SK-N-SH treated with all-trans-retinoic acid at 6 μM for 48 hours (cell line): ENCODE data around the gene APOBEC4.

Source experiments
- ATAC-seq: fragments of 200-7000 bp; cut with Tn5 transposase; 3 replicates; pipeline ENCODE4 v1.9.1; 2020; ENCODE audit warnings: mild to moderate bottlenecking, moderate library complexity
- ARNTL ChIP-seq: fragments of 450-650 bp; formaldehyde crosslinking; IDR thresholded peaks from 2 replicates; pipeline ENCODE4 v1.5.0; 2020; ENCODE audit warnings: low read depth, mild to moderate bottlenecking, moderate library complexity, borderline replicate concordance
- BACH2 ChIP-seq: fragments of 250-450 bp; sonication (Bioruptor Pico); IDR thresholded peaks from 2 replicates; pipeline ENCODE4 v1.9.0; 2021; ENCODE audit warnings: mild to moderate bottlenecking, borderline replicate concordance
- ESRRG ChIP-seq: fragments of 250-450 bp; sonication (Bioruptor Pico); IDR thresholded peaks from 2 replicates; pipeline ENCODE4 v1.6.1; 2021; ENCODE audit warnings: mild to moderate bottlenecking
- ISL1 ChIP-seq: fragments of 250-450 bp; sonication (Bioruptor Pico); IDR thresholded peaks from 2 replicates; pipeline ENCODE4 v2.1.2; 2022; ENCODE audit warnings: mild to moderate bottlenecking, moderate library complexity
- PATZ1 ChIP-seq: fragments of 250-450 bp; sonication (Bioruptor Pico); IDR thresholded peaks from 2 replicates; pipeline ENCODE4 v1.8.0; 2020; ENCODE audit warnings: mild to moderate bottlenecking, moderate library complexity, borderline replicate concordance
- PPARA ChIP-seq: fragments of 250-450 bp; sonication (Bioruptor Pico); IDR thresholded peaks from 2 replicates; pipeline ENCODE4 v1.5.0; 2020; ENCODE audit warnings: mild to moderate bottlenecking, borderline replicate concordance
- RARB ChIP-seq: fragments of 250-450 bp; sonication (Bioruptor Pico); IDR thresholded peaks from 2 replicates; pipeline ENCODE4 v1.8.0; 2021; ENCODE audit warnings: mild to moderate bottlenecking, moderate library complexity
- SNAI2 ChIP-seq: fragments of 250-450 bp; sonication (Bioruptor Pico); IDR thresholded peaks from 2 replicates; pipeline ENCODE4 v1.5.0; 2020; ENCODE audit warnings: mild to moderate bottlenecking, moderate library complexity
- TOX ChIP-seq: fragments of 250-450 bp; sonication (Bioruptor Pico); IDR thresholded peaks from 2 replicates; pipeline ENCODE4 v1.8.0; 2021; ENCODE audit warnings: mild to moderate bottlenecking, moderate library complexity, borderline replicate concordance
- ZC3H10 ChIP-seq: fragments of 250-450 bp; sonication (Bioruptor Pico); IDR thresholded peaks from 2 replicates; pipeline ENCODE4 v1.5.1; 2021; ENCODE audit warnings: mild to moderate bottlenecking, moderate library complexity
- ZFP3 ChIP-seq: fragments of 250-450 bp; sonication (Bioruptor Pico); IDR thresholded peaks from 2 replicates; pipeline ENCODE4 v1.5.0; 2020; ENCODE audit warnings: mild to moderate bottlenecking, moderate library complexity
- ZFP30 ChIP-seq: fragments of 450-650 bp; formaldehyde crosslinking; IDR thresholded peaks from 2 replicates; pipeline ENCODE4 v1.5.0; 2022; ENCODE audit warnings: mild to moderate bottlenecking, moderate library complexity
- ZNF565 ChIP-seq: fragments of 450-650 bp; formaldehyde crosslinking; conservative IDR thresholded peaks from 2 replicates; pipeline ENCODE4 v1.5.0; 2020; ENCODE audit warnings: low read depth, mild to moderate bottlenecking, moderate library complexity
- ZNF70 ChIP-seq: fragments of 450-650 bp; formaldehyde crosslinking; IDR thresholded peaks from 2 replicates; pipeline ENCODE4 v1.5.0; 2020; ENCODE audit warnings: mild to moderate bottlenecking, moderate library complexity
- TF ChIP-seq, protein P1 (sequence below): fragments of 250-450 bp; sonication (Bioruptor Pico); IDR thresholded peaks from 2 replicates; pipeline ENCODE4 v1.5.0; 2020; ENCODE audit warnings: mild to moderate bottlenecking, moderate library complexity
- TF ChIP-seq, protein P2 (sequence below): fragments of 250-450 bp; sonication (Bioruptor Pico); IDR thresholded peaks from 2 replicates; pipeline ENCODE4 v1.5.1; 2020; ENCODE audit warnings: low read depth, mild to moderate bottlenecking, moderate library complexity
- TF ChIP-seq, protein P3 (sequence below): fragments of 250-450 bp; sonication (Bioruptor Pico); IDR thresholded peaks from 2 replicates; pipeline ENCODE4 v1.5.1; 2021; ENCODE audit warnings: mild to moderate bottlenecking, moderate library complexity
- TF ChIP-seq, protein P4 (sequence below): fragments of 250-450 bp; sonication (Bioruptor Pico); IDR thresholded peaks from 2 replicates; pipeline ENCODE4 v1.8.0; 2021; ENCODE audit warnings: low read depth, mild to moderate bottlenecking, moderate library complexity, borderline replicate concordance

The APOBEC4 gene

DNA sequence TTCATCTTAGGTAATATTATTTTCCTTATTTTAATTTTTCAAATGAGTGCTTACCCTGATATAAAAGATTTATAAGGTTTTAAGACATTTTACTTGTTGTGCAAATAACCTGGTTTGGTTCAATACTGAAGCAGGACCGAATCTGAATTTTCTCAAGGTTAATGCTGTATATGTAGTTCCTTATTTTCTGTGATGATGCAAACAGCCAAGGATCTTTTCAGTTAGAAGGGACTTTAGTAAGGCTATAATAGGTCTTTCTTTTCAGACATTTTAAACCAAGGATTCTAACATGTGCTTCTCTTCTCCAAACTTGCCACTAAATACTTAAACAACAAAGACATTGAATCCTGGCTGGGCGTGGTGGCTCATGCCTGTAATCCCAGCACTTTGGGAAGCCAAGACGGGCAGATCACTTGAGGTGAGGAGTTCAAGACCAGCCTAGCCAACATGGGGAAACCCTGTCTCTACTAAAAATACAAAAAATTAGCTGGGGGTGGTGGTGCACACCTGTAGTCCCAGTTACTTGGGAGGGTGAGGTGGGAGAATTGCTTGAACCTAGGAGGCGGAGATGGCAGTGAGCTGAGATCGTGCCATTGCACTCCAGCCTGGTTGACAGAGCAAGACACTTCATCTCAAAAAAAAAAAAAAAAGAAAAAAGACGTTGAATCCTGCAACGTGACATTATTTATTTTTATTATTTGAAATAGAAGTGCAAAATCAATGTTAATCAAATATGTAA, 14.3 kb downstream of the APOBEC4 start:
- TF ChIP-seq, protein P1, sequence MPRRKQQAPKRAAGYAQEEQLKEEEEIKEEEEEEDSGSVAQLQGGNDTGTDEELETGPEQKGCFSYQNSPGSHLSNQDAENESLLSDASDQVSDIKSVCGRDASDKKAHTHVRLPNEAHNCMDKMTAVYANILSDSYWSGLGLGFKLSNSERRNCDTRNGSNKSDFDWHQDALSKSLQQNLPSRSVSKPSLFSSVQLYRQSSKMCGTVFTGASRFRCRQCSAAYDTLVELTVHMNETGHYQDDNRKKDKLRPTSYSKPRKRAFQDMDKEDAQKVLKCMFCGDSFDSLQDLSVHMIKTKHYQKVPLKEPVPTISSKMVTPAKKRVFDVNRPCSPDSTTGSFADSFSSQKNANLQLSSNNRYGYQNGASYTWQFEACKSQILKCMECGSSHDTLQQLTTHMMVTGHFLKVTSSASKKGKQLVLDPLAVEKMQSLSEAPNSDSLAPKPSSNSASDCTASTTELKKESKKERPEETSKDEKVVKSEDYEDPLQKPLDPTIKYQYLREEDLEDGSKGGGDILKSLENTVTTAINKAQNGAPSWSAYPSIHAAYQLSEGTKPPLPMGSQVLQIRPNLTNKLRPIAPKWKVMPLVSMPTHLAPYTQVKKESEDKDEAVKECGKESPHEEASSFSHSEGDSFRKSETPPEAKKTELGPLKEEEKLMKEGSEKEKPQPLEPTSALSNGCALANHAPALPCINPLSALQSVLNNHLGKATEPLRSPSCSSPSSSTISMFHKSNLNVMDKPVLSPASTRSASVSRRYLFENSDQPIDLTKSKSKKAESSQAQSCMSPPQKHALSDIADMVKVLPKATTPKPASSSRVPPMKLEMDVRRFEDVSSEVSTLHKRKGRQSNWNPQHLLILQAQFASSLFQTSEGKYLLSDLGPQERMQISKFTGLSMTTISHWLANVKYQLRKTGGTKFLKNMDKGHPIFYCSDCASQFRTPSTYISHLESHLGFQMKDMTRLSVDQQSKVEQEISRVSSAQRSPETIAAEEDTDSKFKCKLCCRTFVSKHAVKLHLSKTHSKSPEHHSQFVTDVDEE: no peak
- no peak for TF ChIP-seq SNAI2 (CRISPR knock-in tag)
- ATAC-seq: no peak

DNA sequence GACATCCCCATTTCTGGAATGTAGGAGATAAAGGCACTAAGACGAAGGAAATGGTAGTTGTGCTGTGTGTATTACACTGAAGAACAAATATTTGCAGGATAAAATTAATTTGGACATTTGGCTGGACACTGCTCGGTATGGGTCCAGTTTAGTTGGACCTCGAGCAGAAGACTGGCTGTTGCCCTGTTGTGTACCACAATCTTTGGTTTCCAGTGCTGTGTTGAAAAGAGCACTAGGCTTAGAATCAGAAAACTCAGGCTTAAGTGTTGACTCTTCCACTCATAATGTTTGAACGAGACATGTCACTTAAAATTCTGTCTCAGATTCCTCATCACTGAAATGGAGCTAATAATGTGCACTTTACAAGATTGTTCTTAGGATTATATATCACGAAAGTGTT, 16.3 kb downstream of the APOBEC4 start:
- no peak for ATAC-seq
- no peak for TF ChIP-seq ZFP30 (CRISPR knock-in tag)
- no peak for TF ChIP-seq PATZ1 (CRISPR knock-in tag)
- TF ChIP-seq, protein P2, sequence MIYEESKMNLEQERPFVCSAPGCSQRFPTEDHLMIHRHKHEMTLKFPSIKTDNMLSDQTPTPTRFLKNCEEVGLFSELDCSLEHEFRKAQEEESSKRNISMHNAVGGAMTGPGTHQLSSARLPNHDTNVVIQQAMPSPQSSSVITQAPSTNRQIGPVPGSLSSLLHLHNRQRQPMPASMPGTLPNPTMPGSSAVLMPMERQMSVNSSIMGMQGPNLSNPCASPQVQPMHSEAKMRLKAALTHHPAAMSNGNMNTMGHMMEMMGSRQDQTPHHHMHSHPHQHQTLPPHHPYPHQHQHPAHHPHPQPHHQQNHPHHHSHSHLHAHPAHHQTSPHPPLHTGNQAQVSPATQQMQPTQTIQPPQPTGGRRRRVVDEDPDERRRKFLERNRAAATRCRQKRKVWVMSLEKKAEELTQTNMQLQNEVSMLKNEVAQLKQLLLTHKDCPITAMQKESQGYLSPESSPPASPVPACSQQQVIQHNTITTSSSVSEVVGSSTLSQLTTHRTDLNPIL (CRISPR knock-in tag): no peak
- no peak for TF ChIP-seq PPARA (CRISPR knock-in tag)
- TF ChIP-seq RARB (CRISPR knock-in tag): no peak
- TF ChIP-seq ZFP3 (CRISPR knock-in tag): no peak
- TF ChIP-seq, protein P3, sequence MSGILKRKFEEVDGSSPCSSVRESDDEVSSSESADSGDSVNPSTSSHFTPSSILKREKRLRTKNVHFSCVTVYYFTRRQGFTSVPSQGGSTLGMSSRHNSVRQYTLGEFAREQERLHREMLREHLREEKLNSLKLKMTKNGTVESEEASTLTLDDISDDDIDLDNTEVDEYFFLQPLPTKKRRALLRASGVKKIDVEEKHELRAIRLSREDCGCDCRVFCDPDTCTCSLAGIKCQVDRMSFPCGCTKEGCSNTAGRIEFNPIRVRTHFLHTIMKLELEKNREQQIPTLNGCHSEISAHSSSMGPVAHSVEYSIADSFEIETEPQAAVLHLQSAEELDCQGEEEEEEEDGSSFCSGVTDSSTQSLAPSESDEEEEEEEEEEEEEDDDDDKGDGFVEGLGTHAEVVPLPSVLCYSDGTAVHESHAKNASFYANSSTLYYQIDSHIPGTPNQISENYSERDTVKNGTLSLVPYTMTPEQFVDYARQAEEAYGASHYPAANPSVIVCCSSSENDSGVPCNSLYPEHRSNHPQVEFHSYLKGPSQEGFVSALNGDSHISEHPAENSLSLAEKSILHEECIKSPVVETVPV: no peak
- TF ChIP-seq ZNF70: no peak

DNA sequence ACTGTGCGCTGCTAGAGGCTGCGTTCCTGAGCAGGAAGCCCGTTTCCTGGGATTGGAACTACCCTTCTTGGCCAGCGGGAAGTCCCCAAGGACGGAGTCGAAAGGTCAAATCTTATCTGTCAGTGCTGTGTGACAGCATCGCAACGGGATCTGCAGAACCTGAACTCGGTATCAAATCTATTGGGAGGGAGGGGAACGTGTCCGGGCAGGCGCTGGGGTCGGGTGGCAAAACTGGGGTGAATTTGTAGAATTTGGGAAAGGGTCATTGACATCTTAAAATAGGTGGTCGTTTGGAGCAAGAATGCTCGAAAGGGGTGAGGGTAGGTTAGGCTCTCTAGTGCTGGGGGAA, 16.8 kb downstream of the APOBEC4 start:
- no peak for ATAC-seq
- TF ChIP-seq ZNF70: no peak
- TF ChIP-seq RARB (CRISPR knock-in tag): no peak
- TF ChIP-seq TOX: no peak
- TF ChIP-seq, protein P1: no peak
- TF ChIP-seq ZC3H10 (CRISPR knock-in tag): no peak
- TF ChIP-seq ARNTL: no peak
- TF ChIP-seq, protein P4, sequence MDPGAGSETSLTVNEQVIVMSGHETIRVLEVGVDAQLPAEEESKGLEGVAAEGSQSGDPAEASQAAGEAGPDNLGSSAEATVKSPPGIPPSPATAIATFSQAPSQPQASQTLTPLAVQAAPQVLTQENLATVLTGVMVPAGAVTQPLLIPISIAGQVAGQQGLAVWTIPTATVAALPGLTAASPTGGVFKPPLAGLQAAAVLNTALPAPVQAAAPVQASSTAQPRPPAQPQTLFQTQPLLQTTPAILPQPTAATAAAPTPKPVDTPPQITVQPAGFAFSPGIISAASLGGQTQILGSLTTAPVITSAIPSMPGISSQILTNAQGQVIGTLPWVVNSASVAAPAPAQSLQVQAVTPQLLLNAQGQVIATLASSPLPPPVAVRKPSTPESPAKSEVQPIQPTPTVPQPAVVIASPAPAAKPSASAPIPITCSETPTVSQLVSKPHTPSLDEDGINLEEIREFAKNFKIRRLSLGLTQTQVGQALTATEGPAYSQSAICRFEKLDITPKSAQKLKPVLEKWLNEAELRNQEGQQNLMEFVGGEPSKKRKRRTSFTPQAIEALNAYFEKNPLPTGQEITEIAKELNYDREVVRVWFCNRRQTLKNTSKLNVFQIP (CRISPR knock-in tag): no peak
- no peak for TF ChIP-seq ZNF565
- TF ChIP-seq ISL1 (CRISPR knock-in tag): no peak
- TF ChIP-seq SNAI2 (CRISPR knock-in tag): no peak
- TF ChIP-seq, protein P3: no peak
- no peak for TF ChIP-seq BACH2 (CRISPR knock-in tag)
- no peak for TF ChIP-seq ESRRG
- TF ChIP-seq, all 23 proteins: peak for 0
